Choroid plexus epithelial cell (primary cell): Measurements from ENCODE around the gene MTMR10.
A peak's percentile ranks its signal among the peaks of the same experiment; 100 is the strongest.

Experiments used
- DNase-seq: peaks from one replicate; pipeline ENCODE4 v3.0.0-alpha.2; 2010; ENCODE audit warnings: low read depth
- H3K4me3 ChIP-seq: 2 replicates; pipeline ENCODE4 v1.5.1; 2011; ENCODE audit warnings: low read depth, mild to moderate bottlenecking, control low read depth, low read length, moderate library complexity
- CTCF ChIP-seq: conservative IDR thresholded peaks from 2 replicates; pipeline ENCODE4 v1.5.1; 2011; ENCODE audit warnings: low read depth, mild to moderate bottlenecking, control low read depth, inconsistent platforms, low read length, moderate library complexity

MTMR10 gene

GRCh38 chr15:31034152-31034551 lies 42.7 kb upstream of the MTMR10 start:
- no peak overlapping the region for H3K4me3 ChIP-seq
- no peak for TF ChIP-seq CTCF
- DNase-seq, result peak; percentile 13

- DNase-seq, result peak; percentile 56
- no peak for TF ChIP-seq CTCF
- H3K4me3 ChIP-seq, result no peak overlapping the region
Observed at GRCh38 chr15:31032961-31033371, 41.5 kb upstream of the MTMR10 start.

GRCh38 chr15:31031471-31032067 lies 40.1 kb upstream of the MTMR10 start:
- peak; percentile 67 for DNase-seq
- H3K4me3 ChIP-seq, result no peak overlapping the region
- TF ChIP-seq CTCF, result no peak

GRCh38 chr15:31027910-31028578 lies 36.6 kb upstream of the MTMR10 start:
- DNase-seq, result no peak
- no peak overlapping the region for H3K4me3 ChIP-seq
- no peak for TF ChIP-seq CTCF

- H3K4me3 ChIP-seq, result no peak overlapping the region
- DNase-seq, result no peak
- no peak for TF ChIP-seq CTCF
Observed at GRCh38 chr15:31025996-31026395, 34.6 kb upstream of the MTMR10 start.

- no peak for TF ChIP-seq CTCF
- peak; percentile 42 for DNase-seq
- no peak overlapping the region for H3K4me3 ChIP-seq
Observed at GRCh38 chr15:31024979-31025378, 33.6 kb upstream of the MTMR10 start.

GRCh38 chr15:31024330-31024729 lies 32.9 kb upstream of the MTMR10 start:
- DNase-seq, result peak; percentile 94
- no peak for TF ChIP-seq CTCF
- no peak overlapping the region for H3K4me3 ChIP-seq
